Natural killer cell (primary cell): Measurements from ENCODE around the gene SSMEM1. TPM values are rescaled to one million over a fixed set of nuclear protein-coding genes. Genes with fewer than 3 reads are reported as not detected.
A peak's percentile ranks its signal among the peaks of the same experiment; 100 is the strongest.

Experiments
- ATAC-seq, 3 donors: fragments of 150-1000 bp in 2 of 3; fragments of 200-7000 bp in 1 of 3; cut with Tn5 transposase; 1 replicate in 1 of 3; 2 replicates in 2 of 3; pipeline ENCODE4 v1.10.0; 2021; ENCODE audit warnings: mild to moderate bottlenecking in 2 of 3, moderate library complexity in 2 of 3
- DNase-seq, 2 donors: peaks; one replicate each; pipeline versions ENCODE4 v3.0.0 to v3.0.0-alpha.2; 2013 to 2021; ENCODE audit warnings: mixed read lengths in 1 of 2
- H3K27ac ChIP-seq: one replicate; pipeline ENCODE4 v1.5.1; 2013; ENCODE audit warnings: mild to moderate bottlenecking, low read length
- H3K27me3 ChIP-seq: one replicate; pipeline ENCODE4 v1.6.1; 2013; ENCODE audit warnings: low read length; ENCODE audit not compliant: control insufficient read depth, insufficient read depth
- H3K36me3 ChIP-seq: one replicate; pipeline ENCODE4 v1.6.1; 2013; ENCODE audit warnings: low read length; ENCODE audit not compliant: control insufficient read depth, insufficient read depth
- H3K4me1 ChIP-seq: one replicate; pipeline ENCODE4 v1.6.1; 2013; ENCODE audit warnings: low read length; ENCODE audit not compliant: control insufficient read depth, insufficient read depth
- H3K4me3 ChIP-seq: one replicate; pipeline ENCODE4 v1.5.1; 2013; ENCODE audit warnings: low read length
- H3K9me3 ChIP-seq: one replicate; pipeline ENCODE4 v1.6.1; 2013; ENCODE audit warnings: low read length; ENCODE audit not compliant: control insufficient read depth, insufficient read depth
- H3K27ac Mint-ChIP-seq, 2 donors: one replicate each; pipeline ENCODE4 v1.8.0; 2022; ENCODE audit warnings: mild to moderate bottlenecking in 2 of 2, mixed read lengths in 2 of 2, moderate library complexity in 1 of 2
- H3K27me3 Mint-ChIP-seq, 2 donors: one replicate each; pipeline ENCODE4 v1.8.0; 2022; ENCODE audit warnings: low read depth in 2 of 2, mixed read lengths in 2 of 2
- H3K36me3 Mint-ChIP-seq: one replicate; pipeline ENCODE4 v1.8.0; 2022; ENCODE audit warnings: mixed read lengths
- H3K4me1 Mint-ChIP-seq, 2 donors: one replicate each; pipeline ENCODE4 v1.8.0; 2022; ENCODE audit warnings: mixed read lengths in 2 of 2
- H3K4me3 Mint-ChIP-seq: one replicate; pipeline ENCODE4 v1.8.0; 2022; ENCODE audit warnings: mild to moderate bottlenecking, moderate library complexity, mixed read lengths
- H3K9me3 Mint-ChIP-seq, 2 donors: one replicate each; pipeline ENCODE4 v1.8.0; 2022; ENCODE audit warnings: mixed read lengths in 2 of 2
- CTCF ChIP-seq: fragments of 200-600 bp; IDR thresholded peaks from one replicate; pipeline ENCODE4 v1.8.0; 2022; ENCODE audit warnings: antibody characterized with exemption
- WGBS: methylation state at CpG from one replicate; pipeline ENCODE4 v1.1.7; 2013; ENCODE audit warnings: missing lambda C conversion rate; ENCODE audit not compliant: insufficient coverage; 5-methylcytosine and 5-hydroxymethylcytosine counted together
- intact Hi-C: fragments of 100-400 bp; cut with micrococcal nuclease; formaldehyde crosslinking; loops from one replicate; pipeline ENCODE4 v1.14.2; 2022
- total RNA-seq, 4 donors: library from RNA; stranded (reverse); fragments of 120-200 nt in 1 of 4; gene quantifications; one replicate each; pipeline versions ENCODE4 v1.2.3 to v1.2.4, GENCODE V29; 2013 to 2022

SSMEM1 gene
- not detected for total RNA-seq
- total RNA-seq (2013): not detected

GRCh38 chr7:130207642-130208041, at the start of gene SSMEM1:
SSMEM1 (plus strand) TSS chr7:130207860; CDS start chr7:130207911, 51 bp downstream.
- peaks cover under 1% of the 10 kb centered on the region for H3K36me3 ChIP-seq
- no peaks in the 10 kb centered on the region for H3K27me3 ChIP-seq
- Mint-ChIP-seq H3K27me3 (peaks cover 0 to 10% of the 10 kb centered on the region in 2 donors), H3K36me3 (peaks cover 7% of the 10 kb centered on the region), H3K9me3 (no peaks in the 10 kb centered on the region), H3K4me1 (peaks cover 14 to 20% of the 10 kb centered on the region in 2 donors), H3K27ac (no peak within 1 kb of the TSS), H3K4me3 (peak within 1 kb of the TSS; percentile 49)
- no peak within 1 kb of the TSS for H3K4me3 ChIP-seq
- no peak within 1 kb of the TSS for H3K27ac ChIP-seq
- no peaks in the 10 kb centered on the region for H3K9me3 ChIP-seq
- DNase-seq (no peak), ATAC-seq (no peak)
- intact Hi-C loops: loop anchor here (5.0 kb wide), 1 partner anchor 135 kb away; the partner anchor contains the start of gene KLHDC10
- H3K4me1 ChIP-seq: peaks cover 9% of the 10 kb centered on the region
- TF ChIP-seq CTCF: no peak

- Mint-ChIP-seq H3K9me3 (no peaks in the 10 kb centered on the region), H3K36me3 (peaks cover 19% of the 10 kb centered on the region), H3K4me3 (no peak overlapping the region), H3K27me3 (no peaks in the 10 kb centered on the region), H3K27ac (no peak overlapping the region), H3K4me1 (no peaks in the 10 kb centered on the region)
- TF ChIP-seq CTCF: no peak
- Histone ChIP-seq H3K4me1 (no peaks in the 10 kb centered on the region), H3K4me3 (no peak overlapping the region), H3K27ac (no peak overlapping the region), H3K9me3 (no peaks in the 10 kb centered on the region), H3K27me3 (no peaks in the 10 kb centered on the region), H3K36me3 (peaks cover 27% of the 10 kb centered on the region)
- intact Hi-C loops: no loop called here
- DNase-seq (no peak), ATAC-seq (no peak)
- WGBS: 95% methylated on average over 2 of the region's 2 CpGs
Observed at GRCh38 chr7:130160023-130160422, 47.6 kb upstream of the SSMEM1 start.

GRCh38 chr7:130160455-130160854, 47.2 kb upstream of the SSMEM1 start:
- no peak for DNase-seq
- H3K9me3 ChIP-seq: no peaks in the 10 kb centered on the region
- peaks cover 31% of the 10 kb centered on the region for H3K36me3 ChIP-seq
- H3K4me1 ChIP-seq: no peaks in the 10 kb centered on the region
- H3K27ac Mint-ChIP-seq: no peak overlapping the region
- no peaks in the 10 kb centered on the region for H3K27me3 Mint-ChIP-seq
- WGBS: 98% methylated on average over 8 of the region's 8 CpGs
- H3K4me3 ChIP-seq: no peak overlapping the region
- no peak for TF ChIP-seq CTCF
- H3K27ac ChIP-seq: no peak overlapping the region
- no peaks in the 10 kb centered on the region for H3K4me1 Mint-ChIP-seq
- no peak for ATAC-seq
- no peak overlapping the region for H3K4me3 Mint-ChIP-seq
- H3K9me3 Mint-ChIP-seq: no peaks in the 10 kb centered on the region
- peaks cover 19% of the 10 kb centered on the region for H3K36me3 Mint-ChIP-seq
- intact Hi-C loops: no loop called here
- no peaks in the 10 kb centered on the region for H3K27me3 ChIP-seq

GRCh38 chr7:130162196-130162595, 45.5 kb upstream of the SSMEM1 start:
- WGBS: 92% methylated on average over 5 of the region's 5 CpGs
- H3K4me3 ChIP-seq: no peak overlapping the region
- TF ChIP-seq CTCF: no peak
- no peaks in the 10 kb centered on the region for H3K9me3 ChIP-seq
- no peaks in the 10 kb centered on the region for H3K4me1 Mint-ChIP-seq
- H3K4me3 Mint-ChIP-seq: no peak overlapping the region
- ATAC-seq: no peak
- no peaks in the 10 kb centered on the region for H3K9me3 Mint-ChIP-seq
- no peak overlapping the region for H3K27ac Mint-ChIP-seq
- no peak overlapping the region for H3K27ac ChIP-seq
- peaks cover 40% of the 10 kb centered on the region for H3K36me3 ChIP-seq
- peaks cover 19% of the 10 kb centered on the region for H3K36me3 Mint-ChIP-seq
- no peaks in the 10 kb centered on the region for H3K27me3 ChIP-seq
- DNase-seq: no peak
- H3K4me1 ChIP-seq: no peaks in the 10 kb centered on the region
- H3K27me3 Mint-ChIP-seq: no peaks in the 10 kb centered on the region
- intact Hi-C loops: no loop called here
